Endodermal cell (in vitro differentiated cells): Measurements from ENCODE around the gene TEX2. TPM values are rescaled to one million over a fixed set of nuclear protein-coding genes. Genes with fewer than 3 reads are reported as not detected.

Experiments used
- DNase-seq: peaks from one replicate; pipeline ENCODE4 v3.0.0-alpha.2; 2017
- H3K27ac ChIP-seq: 2 replicates; pipeline ENCODE4 v1.5.1; 2013; ENCODE audit warnings: mild to moderate bottlenecking, low read depth, low read length, moderate library complexity
- H3K27me3 ChIP-seq: 2 replicates; pipeline ENCODE4 v1.6.1; 2013; ENCODE audit warnings: mild to moderate bottlenecking, low read length, moderate library complexity; ENCODE audit not compliant: insufficient read depth, control insufficient read depth, poor library complexity, severe bottlenecking
- H3K36me3 ChIP-seq: 2 replicates; pipeline ENCODE4 v1.7.0; 2013; ENCODE audit warnings: mild to moderate bottlenecking, low read length, moderate library complexity; ENCODE audit not compliant: control insufficient read depth, insufficient read depth
- H3K4me1 ChIP-seq: one replicate; pipeline ENCODE4 v1.7.0; 2013; ENCODE audit warnings: low read length; ENCODE audit not compliant: control insufficient read depth, insufficient read depth
- H3K4me3 ChIP-seq: 2 replicates; pipeline ENCODE4 v1.5.1; 2013; ENCODE audit warnings: mild to moderate bottlenecking, low read length, moderate library complexity
- H3K9ac ChIP-seq: 2 replicates; pipeline ENCODE4 v1.6.1; 2013; ENCODE audit warnings: mild to moderate bottlenecking, low read length, moderate library complexity; ENCODE audit not compliant: poor library complexity, severe bottlenecking; ENCODE audit errors: extremely low read depth
- H3K9me3 ChIP-seq: 2 replicates; pipeline ENCODE4 v1.6.1; 2013; ENCODE audit warnings: mild to moderate bottlenecking, low read length, moderate library complexity; ENCODE audit not compliant: control insufficient read depth
- H3K27ac Mint-ChIP-seq: 2 replicates; pipeline ENCODE4 v1.8.0; 2020; ENCODE audit warnings: mixed read lengths
- H3K27me3 Mint-ChIP-seq: 2 replicates; pipeline ENCODE4 v1.8.0; 2021; ENCODE audit warnings: mild to moderate bottlenecking, mixed read lengths; ENCODE audit not compliant: insufficient read depth
- H3K36me3 Mint-ChIP-seq: 2 replicates; pipeline ENCODE4 v1.8.0; 2020; ENCODE audit warnings: low read depth, mixed read lengths
- H3K4me1 Mint-ChIP-seq: 2 replicates; pipeline ENCODE4 v1.8.0; 2020; ENCODE audit warnings: mixed read lengths
- H3K4me3 Mint-ChIP-seq: 2 replicates; pipeline ENCODE4 v1.8.0; 2020; ENCODE audit warnings: mild to moderate bottlenecking, moderate library complexity, mixed read lengths
- H3K9me3 Mint-ChIP-seq: 2 replicates; pipeline ENCODE4 v1.8.0; 2020; ENCODE audit warnings: mild to moderate bottlenecking, mixed read lengths
- CTCF ChIP-seq: fragments of 200-600 bp; sonication (generic); conservative IDR thresholded peaks from 2 replicates; pipeline ENCODE4 v1.5.0; 2021; ENCODE audit warnings: antibody characterized with exemption, mild to moderate bottlenecking
- WGBS, 2 experiments: methylation state at CpG; one replicate each; pipeline versions ENCODE4 v1.1.5 to v1.1.7; 2013; ENCODE audit warnings: missing lambda C conversion rate in 2 of 2, mixed read lengths in 1 of 2; ENCODE audit not compliant: insufficient coverage in 1 of 2, insufficient read length in 1 of 2; 5-methylcytosine and 5-hydroxymethylcytosine counted together
- total RNA-seq, 2 donors: library from RNA; stranded (reverse); fragmentation: NEBNext Ultra II Directional in 1 of 2; extraction: Animal tissue kit (Norgen Biotek cat#: 25700) in 1 of 2; gene quantifications; 2 replicates in 1 of 2; 3 replicates in 1 of 2; pipeline ENCODE4 v1.2.1, GENCODE V29; 2021

Gene TEX2
- total RNA-seq, 2 donors from 2014 or later: 11.6 to 13.1 TPM

GRCh38 chr17:64185101-64185500 lies 78.0 kb downstream of the TEX2 start:
- peaks cover 20% of the 10 kb centered on the region for H3K36me3 Mint-ChIP-seq
- Histone ChIP-seq H3K27ac (no peak overlapping the region), H3K27me3 (no peaks in the 10 kb centered on the region), H3K9me3 (no peaks in the 10 kb centered on the region), H3K36me3 (no peaks in the 10 kb centered on the region), H3K9ac (no peak overlapping the region), H3K4me1 (no peaks in the 10 kb centered on the region), H3K4me3 (no peak overlapping the region)
- peaks cover 4% of the 10 kb centered on the region for H3K4me1 Mint-ChIP-seq
- H3K9me3 Mint-ChIP-seq: no peaks in the 10 kb centered on the region
- no peak overlapping the region for H3K27ac Mint-ChIP-seq
- no peak overlapping the region for H3K4me3 Mint-ChIP-seq
- H3K27me3 Mint-ChIP-seq: no peaks in the 10 kb centered on the region
- no peak for TF ChIP-seq CTCF
- no peak for DNase-seq
- WGBS, 2 experiments: 96% methylated on average over 3 of the region's 3 CpGs; no CpG with 5 or more reads in 1 of the 2 experiments

- no peak for TF ChIP-seq CTCF
- H3K4me1 Mint-ChIP-seq: peaks cover 4% of the 10 kb centered on the region
- H3K4me3 ChIP-seq: no peak overlapping the region
- DNase-seq: no peak
- H3K36me3 Mint-ChIP-seq: peaks cover 26% of the 10 kb centered on the region
- H3K9me3 Mint-ChIP-seq: peaks cover 5% of the 10 kb centered on the region
- no peak overlapping the region for H3K9ac ChIP-seq
- no peaks in the 10 kb centered on the region for H3K9me3 ChIP-seq
- no peaks in the 10 kb centered on the region for H3K4me1 ChIP-seq
- no peaks in the 10 kb centered on the region for H3K27me3 Mint-ChIP-seq
- no peaks in the 10 kb centered on the region for H3K36me3 ChIP-seq
- no peak overlapping the region for H3K27ac ChIP-seq
- WGBS, 2 experiments: 89 to 91% methylated on average over 4 of the region's 4 CpGs
- H3K27me3 ChIP-seq: no peaks in the 10 kb centered on the region
- no peak overlapping the region for H3K4me3 Mint-ChIP-seq
- no peak overlapping the region for H3K27ac Mint-ChIP-seq
Observed at GRCh38 chr17:64183815-64184214, 79.2 kb downstream of the TEX2 start.

GRCh38 chr17:64182325-64183012 lies 80.6 kb downstream of the TEX2 start:
- H3K36me3 Mint-ChIP-seq: peaks cover 26% of the 10 kb centered on the region
- no peaks in the 10 kb centered on the region for H3K27me3 Mint-ChIP-seq
- Histone ChIP-seq H3K9ac (no peak overlapping the region), H3K4me1 (no peaks in the 10 kb centered on the region), H3K36me3 (no peaks in the 10 kb centered on the region), H3K4me3 (no peak overlapping the region), H3K27ac (no peak overlapping the region), H3K9me3 (no peaks in the 10 kb centered on the region), H3K27me3 (no peaks in the 10 kb centered on the region)
- no peak overlapping the region for H3K27ac Mint-ChIP-seq
- TF ChIP-seq CTCF: no peak
- 75 to 92% methylated on average over 1 to 2 of the region's 3 CpGs for WGBS, 2 experiments
- H3K4me1 Mint-ChIP-seq: peaks cover 4% of the 10 kb centered on the region
- H3K4me3 Mint-ChIP-seq: no peak overlapping the region
- DNase-seq: no peak
- peaks cover 5% of the 10 kb centered on the region for H3K9me3 Mint-ChIP-seq
